ENCODE measurements around the gene NEFH.
"Not testable (repeated sequence)": the region's sequence is repeated elsewhere in the genome, so short reads cannot be mapped to it uniquely, and the experiment has no call there.

Gene NEFH

DNA sequence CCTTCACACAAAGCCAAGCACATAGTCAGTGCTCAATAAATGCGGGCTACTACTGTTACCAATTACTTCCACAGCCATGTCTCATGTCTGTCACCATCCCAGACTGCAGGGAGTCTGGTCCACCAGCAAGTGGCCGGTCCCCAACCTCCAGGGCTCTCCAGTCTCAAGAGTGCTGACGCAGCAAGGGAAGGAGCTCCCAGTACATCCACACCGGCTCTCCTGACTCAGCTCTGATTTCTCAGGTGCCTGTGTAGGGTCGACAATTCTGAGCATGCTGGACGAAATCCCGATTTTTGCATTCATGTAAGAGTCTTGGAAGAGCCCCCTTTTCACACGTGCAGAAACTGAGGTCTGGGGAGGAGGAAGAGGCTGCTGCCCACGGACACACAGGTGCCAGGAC, 10.3 kb upstream of the NEFH start:
- no peak for DNase-seq

DNA sequence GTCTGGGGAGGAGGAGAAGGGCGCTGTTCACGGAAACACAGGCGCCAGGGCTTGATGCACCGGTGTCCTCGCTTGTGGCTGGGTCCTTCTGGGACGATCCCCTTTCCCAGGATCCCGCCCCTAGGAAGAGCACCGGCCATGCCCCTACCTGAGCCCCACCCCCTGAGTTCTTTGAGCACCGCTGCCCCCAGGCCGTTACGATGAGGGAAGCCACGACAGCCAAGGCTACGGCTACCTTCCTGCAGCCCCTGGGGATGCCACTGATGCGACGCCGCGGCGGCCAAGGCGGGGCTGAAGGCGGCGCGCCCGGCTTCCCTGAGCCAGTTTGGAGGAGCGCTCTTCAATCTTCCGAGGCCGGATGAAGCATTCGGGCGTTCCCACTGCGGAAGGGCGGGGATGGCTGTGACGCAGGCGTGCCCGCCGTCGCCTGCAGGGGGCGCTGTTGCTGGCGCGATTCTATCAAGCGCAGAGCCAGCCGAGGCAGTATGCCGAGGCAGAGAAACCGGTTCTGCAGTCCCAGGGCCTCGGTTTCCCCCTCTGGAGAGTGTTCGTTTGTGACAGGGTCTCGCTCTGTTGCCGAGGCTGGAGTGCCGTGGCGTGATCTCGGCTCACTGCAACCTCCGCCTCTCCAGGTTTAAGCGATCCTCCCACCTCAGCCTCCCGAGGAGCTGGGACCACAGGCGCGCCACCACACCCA, 9.7 kb upstream of the NEFH start:
- DNase-seq, result peak; percentile 39 to 57 (median 46)

DNA sequence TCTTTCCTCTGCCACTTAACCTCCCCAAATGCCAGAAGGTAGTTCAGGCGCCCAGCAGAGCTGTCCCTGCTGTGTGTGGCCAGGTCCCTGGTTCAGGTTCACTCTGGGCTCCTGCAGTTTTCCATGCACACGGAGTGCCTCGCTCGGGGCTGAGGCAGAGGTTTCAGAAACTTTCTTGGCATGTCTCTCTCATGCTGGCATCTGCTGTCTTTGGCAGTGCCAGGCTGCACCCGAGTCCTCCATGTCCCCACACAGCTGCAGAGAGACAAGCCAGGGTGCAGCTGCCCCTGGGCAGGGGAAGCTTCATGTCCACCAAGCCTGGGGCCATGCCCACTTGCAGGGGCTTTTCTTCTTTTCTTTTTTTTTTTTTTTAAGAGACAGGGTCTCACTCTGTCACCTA, 7.0 kb upstream of the NEFH start:
- DNase-seq, result no peak

DNA sequence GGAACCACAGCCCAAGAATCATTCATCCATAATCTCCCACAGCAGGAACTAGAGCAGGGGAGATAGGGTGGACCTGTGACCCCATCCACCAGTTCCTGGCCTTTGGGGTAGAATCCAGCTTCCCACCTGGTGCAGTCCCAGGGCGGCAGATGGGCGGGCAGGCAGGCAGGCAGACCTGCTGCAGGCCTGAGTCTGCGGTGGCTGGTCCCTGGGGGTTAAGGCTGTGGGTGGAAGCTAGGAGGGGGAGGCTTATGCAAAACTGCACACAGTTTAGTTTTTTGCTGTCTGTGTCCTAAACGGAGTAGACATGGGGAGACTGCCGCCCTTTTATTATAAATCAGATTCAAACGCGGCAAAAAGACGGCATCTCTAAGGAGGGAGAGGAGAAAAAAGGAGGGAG, 4.5 kb upstream of the NEFH start:
- no peak for DNase-seq

DNA sequence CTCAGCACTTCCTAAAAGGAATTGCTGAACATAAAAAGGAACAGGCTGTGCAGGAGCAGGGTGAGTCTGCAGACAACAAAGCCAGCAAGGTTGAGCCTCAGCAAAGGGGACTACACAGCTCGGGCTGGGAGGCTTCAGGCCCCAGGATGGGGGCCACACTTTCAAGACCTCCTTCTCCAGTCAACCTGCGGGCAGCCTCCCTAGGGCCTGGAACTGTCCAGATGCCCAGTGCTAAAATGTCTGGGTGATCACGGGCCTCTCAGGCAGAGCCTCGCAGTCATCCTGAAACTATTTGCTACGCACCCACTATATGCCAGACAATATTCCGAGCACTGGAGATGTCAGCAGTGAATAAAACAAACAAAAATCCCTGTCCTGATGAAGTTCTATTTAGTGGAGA, 3.9 kb upstream of the NEFH start:
- DNase-seq, result no peak

DNA sequence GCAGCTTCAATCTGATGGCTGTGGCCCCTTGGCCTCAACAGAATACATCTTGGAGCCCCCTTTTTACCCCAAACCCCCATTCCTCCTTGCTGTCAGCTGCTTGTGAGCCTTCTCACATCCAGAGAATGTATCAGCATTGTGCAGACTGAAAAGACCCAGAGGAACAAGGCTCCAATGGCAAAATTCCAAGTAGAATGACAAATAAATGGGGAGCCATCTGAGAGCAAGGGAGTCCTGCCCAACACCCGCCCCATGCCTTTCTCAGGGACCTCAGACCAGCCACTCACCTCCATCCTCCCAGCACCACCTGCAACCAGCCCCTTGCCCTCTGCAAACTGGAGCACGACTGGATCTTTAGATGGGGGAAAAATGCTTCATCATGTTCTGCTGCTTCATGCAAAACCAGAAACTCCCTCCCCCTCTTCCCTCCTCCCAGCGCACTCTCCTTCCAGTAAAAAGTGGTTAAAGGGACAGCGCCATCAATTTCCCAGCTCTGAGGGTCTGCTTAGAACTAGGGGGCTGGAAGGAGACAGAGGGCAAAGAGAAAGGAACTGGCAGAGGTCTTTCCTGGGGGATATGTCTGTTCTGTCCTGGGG, 2.2 kb upstream of the NEFH start:
- no peak for DNase-seq

DNA sequence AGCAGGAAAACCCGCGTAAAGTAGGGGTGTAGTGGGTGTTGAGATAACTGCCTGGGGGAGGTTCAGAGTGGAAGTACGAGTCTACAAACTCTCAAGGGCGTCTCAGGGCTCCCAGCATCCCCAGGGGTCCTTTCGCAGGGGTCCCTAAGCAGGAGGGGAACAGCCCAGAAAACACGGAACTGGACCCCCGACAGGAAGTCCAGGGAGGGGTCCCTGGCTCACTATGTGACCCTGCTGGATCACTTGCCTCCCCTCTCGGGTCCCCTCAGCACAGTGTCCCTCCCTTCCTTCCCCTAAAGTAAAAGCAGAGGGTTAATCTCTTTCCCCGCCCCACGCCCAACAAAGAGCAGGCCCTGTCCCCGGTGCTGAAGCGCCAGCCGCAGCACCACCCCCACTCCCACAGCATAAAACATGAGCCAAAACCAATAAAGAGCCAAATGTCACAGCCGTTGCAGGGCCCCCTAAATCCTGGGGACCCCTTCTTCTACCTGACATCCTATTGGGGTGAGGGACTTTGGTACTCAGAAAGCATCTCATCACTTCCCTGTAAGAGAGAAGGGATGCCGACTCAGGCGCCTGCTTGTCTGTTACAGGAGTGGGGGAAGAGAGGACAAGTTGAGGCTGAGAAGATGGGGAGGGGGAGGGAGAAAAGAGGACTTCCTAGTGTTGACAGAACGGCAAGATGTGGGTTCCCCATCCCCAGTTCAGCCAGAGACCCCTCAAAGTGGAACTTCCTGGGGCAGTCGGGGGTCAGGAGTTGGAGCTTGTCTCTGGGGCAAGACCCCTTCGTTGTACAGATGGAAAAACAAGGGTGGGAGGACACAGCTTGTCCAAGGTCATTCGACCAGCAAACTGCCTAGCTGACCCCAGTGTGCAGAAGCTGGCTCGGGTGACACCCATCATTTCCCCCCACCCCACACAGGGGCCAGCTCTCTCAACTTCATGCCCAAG, 1.4 kb upstream of the NEFH start:
- no peak for DNase-seq

DNA sequence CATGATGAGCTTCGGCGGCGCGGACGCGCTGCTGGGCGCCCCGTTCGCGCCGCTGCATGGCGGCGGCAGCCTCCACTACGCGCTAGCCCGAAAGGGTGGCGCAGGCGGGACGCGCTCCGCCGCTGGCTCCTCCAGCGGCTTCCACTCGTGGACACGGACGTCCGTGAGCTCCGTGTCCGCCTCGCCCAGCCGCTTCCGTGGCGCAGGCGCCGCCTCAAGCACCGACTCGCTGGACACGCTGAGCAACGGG, 169 bp downstream of the NEFH start:
- no peak for DNase-seq

DNA sequence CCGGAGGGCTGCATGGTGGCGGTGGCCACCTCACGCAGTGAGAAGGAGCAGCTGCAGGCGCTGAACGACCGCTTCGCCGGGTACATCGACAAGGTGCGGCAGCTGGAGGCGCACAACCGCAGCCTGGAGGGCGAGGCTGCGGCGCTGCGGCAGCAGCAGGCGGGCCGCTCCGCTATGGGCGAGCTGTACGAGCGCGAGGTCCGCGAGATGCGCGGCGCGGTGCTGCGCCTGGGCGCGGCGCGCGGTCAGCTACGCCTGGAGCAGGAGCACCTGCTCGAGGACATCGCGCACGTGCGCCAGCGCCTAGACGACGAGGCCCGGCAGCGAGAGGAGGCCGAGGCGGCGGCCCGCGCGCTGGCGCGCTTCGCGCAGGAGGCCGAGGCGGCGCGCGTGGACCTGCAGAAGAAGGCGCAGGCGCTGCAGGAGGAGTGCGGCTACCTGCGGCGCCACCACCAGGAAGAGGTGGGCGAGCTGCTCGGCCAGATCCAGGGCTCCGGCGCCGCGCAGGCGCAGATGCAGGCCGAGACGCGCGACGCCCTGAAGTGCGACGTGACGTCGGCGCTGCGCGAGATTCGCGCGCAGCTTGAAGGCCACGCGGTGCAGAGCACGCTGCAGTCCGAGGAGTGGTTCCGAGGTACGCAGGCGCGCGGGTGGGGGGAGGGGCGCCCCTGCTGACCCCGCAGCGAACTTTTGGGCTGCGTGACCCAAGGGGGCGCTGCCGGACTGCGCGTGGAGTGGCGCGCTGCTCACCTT, 670 bp downstream of the NEFH start:
- DNase-seq, result no peak

DNA sequence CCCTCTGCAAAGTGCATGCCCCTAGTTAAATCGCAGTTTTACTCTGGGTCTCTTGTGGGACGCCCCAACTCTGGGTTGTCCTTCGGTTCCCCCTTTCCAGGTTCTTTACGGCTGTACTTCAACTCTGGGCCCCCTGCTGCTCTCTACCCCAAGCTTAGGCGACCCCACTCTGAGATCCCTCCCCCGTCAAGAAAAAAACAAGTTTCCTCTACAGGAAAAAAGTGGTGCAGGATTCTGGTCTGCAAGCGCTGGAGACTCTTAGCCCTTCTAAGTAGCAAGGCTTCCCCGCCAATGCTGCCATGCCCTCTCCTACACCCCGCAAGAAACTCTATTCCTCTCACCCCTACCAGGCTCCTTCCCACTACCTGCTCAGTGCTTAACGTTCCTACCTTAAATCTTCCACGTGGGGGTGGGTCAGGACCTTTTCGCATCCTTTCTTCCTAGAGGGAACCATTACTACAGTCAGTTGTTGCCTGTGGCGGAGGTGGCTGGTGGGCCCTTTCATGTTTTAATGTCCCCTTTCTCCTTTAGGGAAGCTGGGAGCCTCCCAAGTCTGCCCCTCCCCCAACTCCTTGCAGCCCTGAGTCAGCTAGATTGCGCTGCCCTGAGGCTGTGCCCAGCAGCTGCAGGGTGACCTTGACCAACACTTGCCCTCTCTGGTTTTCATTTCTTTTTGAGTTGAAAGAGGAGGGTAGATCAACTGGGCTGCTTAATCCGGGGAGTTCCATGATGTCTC, 1.4 kb downstream of the NEFH start:
- no peak for DNase-seq

DNA sequence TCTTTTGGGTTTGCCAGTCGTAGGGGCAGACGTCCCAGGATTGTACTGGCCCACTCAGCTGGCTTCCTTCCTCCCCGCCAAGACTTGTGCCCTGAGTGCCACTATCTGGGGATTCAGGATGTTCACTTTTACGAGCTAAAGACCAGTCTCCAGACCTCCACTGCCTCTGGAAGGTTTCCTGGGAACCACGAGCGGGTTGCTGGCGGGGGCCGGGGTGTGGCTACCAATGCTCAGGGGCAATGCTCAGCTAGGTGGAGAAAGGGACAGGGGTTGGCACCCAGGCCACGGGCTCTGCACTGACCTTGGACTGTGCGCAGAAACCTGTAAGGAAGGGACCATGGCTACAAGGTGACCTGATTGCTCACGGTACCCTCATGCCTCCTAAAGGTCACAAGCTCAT, 2.2 kb downstream of the NEFH start:
- no peak for DNase-seq

DNA sequence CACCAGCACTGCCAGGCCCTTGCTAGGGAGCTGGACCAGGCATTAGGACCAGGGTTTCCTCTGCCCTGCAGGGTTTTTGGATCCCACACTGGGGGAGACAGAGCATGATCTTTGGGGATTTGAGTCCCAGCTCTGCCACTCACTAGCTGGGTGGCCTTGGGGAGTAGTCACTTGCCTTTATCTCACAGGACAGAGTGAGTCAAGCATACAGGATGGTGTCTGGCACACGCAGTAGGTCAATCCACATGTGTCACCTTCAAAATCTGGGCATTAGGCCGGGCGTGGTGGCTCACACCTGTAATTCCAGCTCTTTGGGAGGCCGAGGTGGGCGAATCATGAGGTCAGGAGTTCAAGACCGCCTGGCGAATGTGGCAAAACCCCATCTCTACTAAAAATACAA, 2.7 kb downstream of the NEFH start:
- DNase-seq, result no peak

DNA sequence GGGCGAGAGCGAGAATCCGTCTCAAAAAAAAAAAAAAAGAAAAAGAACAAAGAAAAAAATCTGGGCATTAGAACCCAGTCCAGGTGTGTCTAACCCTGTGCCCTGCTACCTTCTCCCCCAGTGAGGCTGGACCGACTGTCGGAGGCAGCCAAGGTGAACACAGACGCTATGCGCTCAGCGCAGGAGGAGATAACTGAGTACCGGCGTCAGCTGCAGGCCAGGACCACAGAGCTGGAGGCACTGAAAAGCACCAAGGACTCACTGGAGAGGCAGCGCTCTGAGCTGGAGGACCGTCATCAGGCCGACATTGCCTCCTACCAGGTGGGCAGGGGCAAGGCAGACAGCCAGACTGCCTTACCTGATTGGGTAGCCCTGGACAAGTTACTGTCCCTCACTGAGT, 3.2 kb downstream of the NEFH start:
- DNase-seq, result no peak

DNA sequence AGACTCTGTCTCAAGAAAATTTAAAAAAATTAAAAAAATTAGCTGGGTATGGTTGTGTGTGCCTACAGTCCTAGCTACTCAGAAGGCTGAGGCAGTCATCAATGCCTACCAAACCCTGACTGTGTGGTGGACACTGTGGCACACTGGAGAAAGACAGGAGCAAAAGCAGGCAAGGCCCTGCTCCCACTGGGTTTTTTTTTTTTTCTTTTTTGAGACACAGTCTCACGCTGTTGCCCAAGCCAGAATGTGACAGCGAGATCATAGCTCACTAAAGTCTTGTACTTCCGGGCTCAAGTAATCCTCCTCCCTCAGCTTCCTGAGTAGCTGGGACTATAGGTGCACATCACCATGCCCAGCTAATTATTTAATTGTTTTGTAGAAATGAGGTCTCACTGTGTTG, 4.6 kb downstream of the NEFH start:
- DNase-seq, result no peak

DNA sequence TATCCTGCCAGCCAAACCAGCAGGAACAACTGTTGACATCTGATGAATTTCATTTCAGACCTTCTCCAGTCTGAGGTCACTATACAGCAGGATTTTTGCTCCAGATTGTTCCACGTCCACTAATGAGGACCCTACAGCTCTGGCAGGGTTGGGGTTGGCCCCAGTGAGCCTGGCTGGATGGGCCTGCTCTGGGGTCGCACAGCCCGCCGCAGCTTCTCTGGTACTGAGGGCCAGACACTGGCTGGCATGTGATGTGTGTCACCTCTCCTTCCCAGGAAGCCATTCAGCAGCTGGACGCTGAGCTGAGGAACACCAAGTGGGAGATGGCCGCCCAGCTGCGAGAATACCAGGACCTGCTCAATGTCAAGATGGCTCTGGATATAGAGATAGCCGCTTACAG, 5.4 kb downstream of the NEFH start:
- no peak for DNase-seq

DNA sequence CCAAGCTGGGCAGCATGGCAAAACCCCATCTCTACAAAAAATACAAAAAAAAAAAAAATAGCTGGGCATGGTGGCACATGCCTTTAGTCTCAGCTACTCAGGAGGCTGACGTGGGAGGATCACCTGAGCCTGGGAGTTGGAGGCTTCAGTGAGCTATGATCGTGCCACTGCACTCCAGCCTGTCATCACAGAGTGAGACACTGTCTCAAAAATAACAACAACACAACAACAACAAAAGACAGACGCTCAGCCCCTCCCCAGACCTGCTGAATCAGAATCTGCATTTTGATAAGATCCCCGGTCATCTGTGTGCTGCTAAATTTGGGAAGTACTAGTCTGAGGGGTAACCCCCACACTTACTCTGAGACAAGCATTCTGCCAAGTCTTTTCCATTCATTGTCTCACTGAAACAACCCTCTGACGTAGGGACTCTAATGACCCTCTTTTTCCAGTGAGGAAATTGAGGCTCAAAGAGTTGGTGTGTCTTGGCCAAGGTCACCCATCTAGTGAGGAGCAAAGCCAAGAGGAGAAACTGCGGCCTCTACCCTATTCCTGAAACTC, 7.5 kb downstream of the NEFH start:
- no peak for DNase-seq

DNA sequence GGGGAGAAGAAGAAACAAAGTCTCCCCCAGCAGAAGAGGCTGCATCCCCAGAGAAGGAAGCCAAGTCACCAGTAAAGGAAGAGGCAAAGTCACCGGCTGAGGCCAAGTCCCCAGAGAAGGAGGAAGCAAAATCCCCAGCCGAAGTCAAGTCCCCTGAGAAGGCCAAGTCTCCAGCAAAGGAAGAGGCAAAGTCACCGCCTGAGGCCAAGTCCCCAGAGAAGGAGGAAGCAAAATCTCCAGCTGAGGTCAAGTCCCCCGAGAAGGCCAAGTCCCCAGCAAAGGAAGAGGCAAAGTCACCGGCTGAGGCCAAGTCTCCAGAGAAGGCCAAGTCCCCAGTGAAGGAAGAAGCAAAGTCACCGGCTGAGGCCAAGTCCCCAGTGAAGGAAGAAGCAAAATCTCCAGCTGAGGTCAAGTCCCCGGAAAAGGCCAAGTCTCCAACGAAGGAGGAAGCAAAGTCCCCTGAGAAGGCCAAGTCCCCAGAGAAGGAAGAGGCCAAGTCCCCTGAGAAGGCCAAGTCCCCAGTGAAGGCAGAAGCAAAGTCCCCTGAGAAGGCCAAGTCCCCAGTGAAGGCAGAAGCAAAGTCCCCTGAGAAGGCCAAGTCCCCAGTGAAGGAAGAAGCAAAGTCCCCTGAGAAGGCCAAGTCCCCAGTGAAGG, 9.2 kb downstream of the NEFH start:
- not testable (repeated sequence) for DNase-seq

DNA sequence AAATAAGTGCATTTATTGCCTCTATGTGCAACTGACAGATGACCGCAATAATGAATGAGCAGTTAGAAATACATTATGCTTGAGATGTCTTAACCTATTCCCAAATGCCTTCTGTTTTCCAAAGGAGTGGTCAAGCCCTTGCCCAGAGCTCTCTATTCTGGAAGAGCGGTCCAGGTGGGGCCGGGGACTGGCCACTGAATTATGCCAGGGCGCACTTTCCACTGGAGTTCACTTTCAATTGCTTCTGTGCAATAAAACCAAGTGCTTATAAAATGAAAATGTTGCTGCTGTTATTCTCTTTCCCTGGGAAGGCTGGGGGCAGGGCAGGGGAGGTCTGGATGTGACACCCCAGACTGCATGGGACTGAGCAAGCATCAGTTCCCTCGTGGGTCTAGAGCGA, 11.0 kb downstream of the NEFH start:
- no peak for DNase-seq

DNA sequence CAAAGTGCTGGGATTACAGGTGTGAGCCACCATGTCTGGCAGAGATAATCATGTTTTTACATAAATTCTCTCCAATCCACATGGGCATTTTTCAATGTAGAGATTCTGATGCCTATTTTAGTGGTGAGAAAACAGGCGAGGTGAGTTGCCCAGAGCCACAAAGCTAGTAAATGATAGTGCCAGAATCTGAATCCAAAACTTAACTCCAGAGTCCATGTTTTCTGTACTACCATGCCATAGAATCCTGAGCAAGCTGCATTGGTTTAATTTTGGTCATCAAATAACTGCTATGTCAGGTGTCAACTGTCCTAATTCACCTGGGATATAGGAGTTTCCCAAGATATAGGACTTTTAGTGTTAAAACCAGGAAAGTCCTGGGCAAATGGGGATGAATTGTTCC, 13.6 kb downstream of the NEFH start:
- DNase-seq, result no peak

DNA sequence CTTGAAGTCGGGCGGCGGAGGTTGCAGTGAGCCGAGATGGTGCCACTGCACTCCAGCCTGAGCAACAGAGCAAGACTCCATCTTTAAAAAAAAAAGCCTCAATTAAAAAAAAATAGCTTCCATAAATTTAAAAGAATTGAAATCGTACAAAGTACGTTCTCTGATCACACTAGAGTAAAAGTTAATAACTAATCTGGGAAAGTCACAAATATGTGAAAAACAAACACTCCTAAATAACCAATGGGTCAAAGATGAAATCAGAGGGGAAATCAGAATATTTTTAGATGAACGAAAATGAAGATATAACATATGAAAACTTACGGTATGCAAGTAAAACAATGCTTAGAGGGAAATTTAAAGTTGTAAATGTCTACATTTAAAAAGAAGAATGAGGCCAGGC, 19.8 kb downstream of the NEFH start:
- no peak for DNase-seq

DNA sequence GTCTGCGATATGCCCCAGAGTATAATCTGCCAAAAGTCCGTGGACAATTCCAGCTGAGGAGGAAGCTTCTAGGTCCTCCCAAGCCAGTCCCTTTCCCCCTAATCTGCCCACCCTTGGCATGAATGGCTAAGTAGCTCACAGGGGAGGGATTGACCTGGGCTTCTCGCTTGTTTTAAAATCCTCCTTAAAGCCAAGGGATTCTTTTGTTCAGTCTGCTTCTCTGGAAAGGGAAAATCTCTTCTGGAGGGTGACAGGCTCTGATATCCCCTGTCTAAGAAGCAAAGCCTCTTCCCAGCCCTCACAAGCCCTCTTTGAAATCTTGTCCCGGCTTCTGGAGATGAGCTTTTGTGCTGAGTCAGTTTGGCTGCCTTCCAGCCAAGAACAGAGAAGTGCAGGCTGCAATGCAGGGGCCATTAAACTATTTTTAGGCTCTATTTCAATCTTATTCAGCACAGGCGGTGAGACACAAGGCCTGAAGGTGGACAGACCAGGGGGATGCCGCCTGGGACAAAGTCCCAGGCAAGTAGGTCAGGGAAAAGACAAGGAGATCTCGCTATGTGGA, 23.9 kb downstream of the NEFH start:
- no peak for DNase-seq

DNA sequence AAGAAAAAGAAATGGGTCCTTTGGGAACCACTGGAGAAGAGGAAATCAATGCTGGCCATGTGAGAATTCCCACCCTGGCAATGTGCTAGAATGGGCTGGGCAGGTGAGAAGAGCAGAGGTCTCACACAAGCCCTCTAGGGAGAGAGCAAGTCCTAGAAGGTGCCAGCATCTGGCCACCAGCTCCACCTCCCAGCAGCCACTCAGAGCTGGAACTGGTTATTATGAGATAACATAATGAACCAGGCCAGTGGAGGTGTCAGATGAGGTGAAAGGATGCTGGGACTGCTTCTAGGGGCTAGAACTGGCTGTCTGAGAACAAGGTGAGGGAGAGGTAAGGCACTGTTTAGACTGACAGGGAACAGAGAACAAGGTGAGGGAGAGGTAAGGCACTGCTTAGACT, 29.3 kb downstream of the NEFH start:
- DNase-seq, result no peak
